Naive thymus-derived CD4-positive, alpha-beta T cell (primary cell): ENCODE data around the gene MYO10. TPM values are rescaled to one million over a fixed set of nuclear protein-coding genes. Genes with fewer than 3 reads are reported as not detected.

Experiments
- ATAC-seq: fragments of 150-1000 bp; cut with Tn5 transposase; 2 replicates; pipeline ENCODE4 v1.10.0; 2021; ENCODE audit warnings: mild to moderate bottlenecking, moderate library complexity
- CTCF ChIA-PET: fragments of 350-600 bp; sonication (Branson Sonifier 250); formaldehyde crosslinking; loops from one replicate; lab custom pipeline; 2021; ENCODE audit warnings: antibody characterized with exemption; lab: Charles Lee
- POLR2A ChIA-PET: fragments of 350-600 bp; sonication (Branson Sonifier 250); formaldehyde crosslinking; loops from one replicate; lab custom pipeline; 2021; ENCODE audit warnings: antibody characterized with exemption, inconsistent platforms; lab: Charles Lee
- DNase-seq, 9 donors: peaks; one replicate each; pipeline versions ENCODE4 v3.0.0 to v3.0.0-alpha.2; 2020 to 2022; ENCODE audit warnings: mixed read lengths in 1 of 9
- H3K27ac ChIP-seq: one replicate; pipeline ENCODE4 v1.7.0; 2013; ENCODE audit warnings: mild to moderate bottlenecking, low read depth, low read length, moderate library complexity
- H3K27me3 ChIP-seq, 2 donors: one replicate each; pipeline ENCODE4 v1.7.0; 2013; ENCODE audit warnings: low read length in 2 of 2, mild to moderate bottlenecking in 2 of 2, moderate library complexity in 2 of 2; ENCODE audit not compliant: control insufficient read depth in 2 of 2, insufficient read depth in 2 of 2
- H3K36me3 ChIP-seq, 3 experiments: 1 replicate in 2 of 3; 2 replicates in 1 of 3; pipeline ENCODE4 v1.7.0; 2013; ENCODE audit warnings: low read length in 3 of 3, mild to moderate bottlenecking in 3 of 3, moderate library complexity in 1 of 3; ENCODE audit not compliant: insufficient read depth in 3 of 3, control insufficient read depth in 2 of 3
- H3K4me1 ChIP-seq, 2 donors: one replicate each; pipeline ENCODE4 v1.7.0; 2013; ENCODE audit warnings: low read length in 2 of 2, mild to moderate bottlenecking in 2 of 2, moderate library complexity in 1 of 2; ENCODE audit not compliant: control insufficient read depth in 2 of 2, insufficient read depth in 2 of 2
- H3K4me3 ChIP-seq: 2 replicates; pipeline ENCODE4 v1.7.0; 2013; ENCODE audit warnings: mild to moderate bottlenecking, low read length
- H3K9me3 ChIP-seq, 3 experiments: 1 replicate in 2 of 3; 2 replicates in 1 of 3; pipeline ENCODE4 v1.7.0; 2013; ENCODE audit warnings: low read length in 3 of 3; ENCODE audit not compliant: control insufficient read depth in 2 of 3
- H3K27ac Mint-ChIP-seq, 9 donors: one replicate each; pipeline ENCODE4 v1.8.0; 2020 to 2022; ENCODE audit warnings: mixed read lengths in 9 of 9, mild to moderate bottlenecking in 8 of 9, moderate library complexity in 5 of 9, inconsistent platforms in 2 of 9
- H3K27me3 Mint-ChIP-seq, 5 donors: one replicate each; pipeline ENCODE4 v1.8.0; 2021 to 2022; ENCODE audit warnings: mixed read lengths in 5 of 5, mild to moderate bottlenecking in 1 of 5
- H3K36me3 Mint-ChIP-seq, 5 donors: one replicate each; pipeline ENCODE4 v1.8.0; 2020 to 2022; ENCODE audit warnings: mixed read lengths in 5 of 5, mild to moderate bottlenecking in 3 of 5, inconsistent platforms in 1 of 5
- H3K4me1 Mint-ChIP-seq, 7 donors: one replicate each; pipeline ENCODE4 v1.8.0; 2020 to 2022; ENCODE audit warnings: mixed read lengths in 7 of 7, mild to moderate bottlenecking in 3 of 7, inconsistent platforms in 1 of 7
- H3K4me3 Mint-ChIP-seq, 10 donors: one replicate each; pipeline ENCODE4 v1.8.0; 2020 to 2022; ENCODE audit warnings: mild to moderate bottlenecking in 10 of 10, mixed read lengths in 10 of 10, moderate library complexity in 6 of 10, inconsistent platforms in 2 of 10
- H3K9me3 Mint-ChIP-seq, 11 donors: one replicate each; pipeline ENCODE4 v1.8.0; 2020 to 2022; ENCODE audit warnings: mixed read lengths in 11 of 11, mild to moderate bottlenecking in 4 of 11, inconsistent platforms in 1 of 11, moderate library complexity in 1 of 11
- intact Hi-C, 2 donors: fragments of 100-400 bp; cut with micrococcal nuclease; formaldehyde crosslinking; loops; one replicate each; pipeline ENCODE4 v1.15.1; 2023
- polyA plus RNA-seq, 2 donors: library from polyadenylated mRNA; unstranded; fragments of 300-500 nt; fragmentation: Illumina TruSeq; gene quantifications; one replicate each; pipeline ENCODE4 v1.2.3, GENCODE V29; 2021
- total RNA-seq, 6 experiments: library from RNA in 5 of 6; stranded (reverse) in 5 of 6; gene quantifications; 1 replicate in 5 of 6; 2 replicates in 1 of 6; pipeline ENCODE4 v1.2.3 and lab custom pipeline; 2021 to 2026

The MYO10 gene
- total and polyA plus RNA-seq, 7 experiments from 2014 or later = 0.02 to 1.0 TPM; not detected in 5

DNA sequence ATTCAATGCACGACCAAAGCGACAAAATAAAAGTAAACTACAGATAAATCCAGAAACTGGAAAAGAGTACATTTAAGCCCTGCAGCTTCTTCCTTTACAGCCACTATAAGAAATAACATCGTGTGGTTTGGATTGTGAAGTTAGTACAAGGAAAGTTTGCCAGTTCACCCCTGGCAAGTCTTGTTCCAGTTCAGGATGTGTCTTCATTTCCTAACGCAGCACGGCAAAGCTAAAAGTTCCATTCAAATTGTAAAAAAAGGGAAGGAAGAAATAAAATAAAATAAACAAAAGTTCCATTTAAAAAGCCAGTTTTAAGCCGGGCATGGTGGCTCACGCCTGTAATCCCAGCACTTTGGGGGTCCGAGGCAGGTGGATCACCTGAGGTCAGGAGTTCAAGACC is 236.0 kb downstream of the MYO10 start:
- no peak overlapping the region for H3K4me3 Mint-ChIP-seq
- H3K27me3 ChIP-seq = no peaks in the 10 kb centered on the region
- DNase-seq (no peak), ATAC-seq (no peak)
- no peaks in the 10 kb centered on the region for H3K4me1 ChIP-seq
- ChIA-PET CTCF (no interaction called here), POLR2A (no interaction called here)
- H3K9me3 Mint-ChIP-seq = peaks cover 0 to 3% (median 0%) of the 10 kb centered on the region in 11 donors
- H3K4me3 ChIP-seq = no peak overlapping the region
- intact Hi-C loops = no loop called here
- peaks cover 0 to 6% (median 0%) of the 10 kb centered on the region in 7 donors for H3K4me1 Mint-ChIP-seq
- H3K27ac Mint-ChIP-seq = no peak overlapping the region
- H3K27me3 Mint-ChIP-seq = peaks cover 0 to 18% (median 4%) of the 10 kb centered on the region in 5 donors
- H3K27ac ChIP-seq = no peak overlapping the region
- no peaks in the 10 kb centered on the region for H3K36me3 ChIP-seq
- peaks cover 0 to 4% (median 0%) of the 10 kb centered on the region in 5 donors for H3K36me3 Mint-ChIP-seq
- H3K9me3 ChIP-seq = no peaks in the 10 kb centered on the region

DNA sequence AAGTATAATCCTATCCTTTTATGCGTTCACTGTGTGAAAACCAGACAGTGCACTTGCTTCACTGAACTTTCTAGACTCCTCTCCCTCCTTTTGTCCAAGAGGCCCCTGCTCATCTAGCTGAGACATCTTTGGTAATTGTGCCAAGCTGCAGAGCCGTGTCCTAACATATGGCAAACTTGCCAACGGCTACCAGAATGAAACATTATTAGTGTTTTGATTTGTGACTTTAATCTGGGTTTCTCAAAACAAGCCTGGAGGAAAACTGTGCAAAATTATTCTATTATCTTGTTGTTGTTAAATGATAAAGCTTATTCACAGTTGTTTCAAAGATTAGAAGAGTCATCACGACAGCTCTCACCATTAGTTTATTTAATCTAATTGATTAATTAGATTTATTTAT is 240.3 kb downstream of the MYO10 start:
- Histone ChIP-seq H3K27me3 (no peaks in the 10 kb centered on the region), H3K4me1 (no peaks in the 10 kb centered on the region), H3K27ac (no peak overlapping the region), H3K4me3 (no peak overlapping the region), H3K36me3 (no peaks in the 10 kb centered on the region), H3K9me3 (no peaks in the 10 kb centered on the region)
- ATAC-seq = no peak
- Mint-ChIP-seq H3K36me3 (peaks cover 0 to 4% (median 0%) of the 10 kb centered on the region in 5 donors), H3K27ac (no peak overlapping the region), H3K27me3 (peaks cover 0 to 18% (median 4%) of the 10 kb centered on the region in 5 donors), H3K4me1 (peaks cover 0 to 3% (median 0%) of the 10 kb centered on the region in 7 donors), H3K4me3 (no peak overlapping the region), H3K9me3 (peaks cover 0 to 2% (median 0%) of the 10 kb centered on the region in 11 donors)
- no peak for DNase-seq
- ChIA-PET CTCF (no interaction called here), POLR2A (no interaction called here)
- intact Hi-C loops = no loop called here

DNA sequence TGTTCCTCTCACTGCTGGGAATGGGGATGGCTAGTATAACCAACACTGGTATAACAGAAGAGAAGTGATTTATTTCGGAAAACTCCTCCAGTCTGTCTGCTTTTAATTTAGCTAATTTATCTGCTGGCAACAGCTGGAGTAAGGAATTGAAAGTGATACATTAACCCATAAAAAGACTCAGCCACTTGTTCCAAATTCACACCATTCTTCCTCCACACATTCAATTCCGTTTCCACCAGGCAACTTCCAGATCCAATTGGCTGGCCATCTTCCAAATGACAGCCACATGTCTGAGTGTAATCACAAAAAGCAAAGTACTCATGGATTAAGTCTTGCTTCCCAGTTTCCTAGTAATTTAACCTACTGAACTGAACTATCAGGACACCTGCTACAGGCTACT is 242.2 kb downstream of the MYO10 start:
- H3K4me1 Mint-ChIP-seq = peaks cover 0 to 4% (median 0%) of the 10 kb centered on the region in 7 donors
- Histone ChIP-seq H3K4me3 (no peak overlapping the region), H3K9me3 (no peaks in the 10 kb centered on the region), H3K27ac (no peak overlapping the region), H3K27me3 (no peaks in the 10 kb centered on the region), H3K4me1 (no peaks in the 10 kb centered on the region), H3K36me3 (no peaks in the 10 kb centered on the region)
- intact Hi-C loops = no loop called here
- ATAC-seq (no peak), DNase-seq (no peak)
- no peak overlapping the region for H3K4me3 Mint-ChIP-seq
- peaks cover 0 to 4% (median 0%) of the 10 kb centered on the region in 5 donors for H3K36me3 Mint-ChIP-seq
- CTCF ChIA-PET = no interaction called here
- peaks cover 0 to 2% (median 0%) of the 10 kb centered on the region in 11 donors for H3K9me3 Mint-ChIP-seq
- peaks cover 0 to 13% (median 2%) of the 10 kb centered on the region in 5 donors for H3K27me3 Mint-ChIP-seq
- POLR2A ChIA-PET = no interaction called here
- H3K27ac Mint-ChIP-seq = peak overlapping the region in 2 of 9 donors; percentile 4 to 59

DNA sequence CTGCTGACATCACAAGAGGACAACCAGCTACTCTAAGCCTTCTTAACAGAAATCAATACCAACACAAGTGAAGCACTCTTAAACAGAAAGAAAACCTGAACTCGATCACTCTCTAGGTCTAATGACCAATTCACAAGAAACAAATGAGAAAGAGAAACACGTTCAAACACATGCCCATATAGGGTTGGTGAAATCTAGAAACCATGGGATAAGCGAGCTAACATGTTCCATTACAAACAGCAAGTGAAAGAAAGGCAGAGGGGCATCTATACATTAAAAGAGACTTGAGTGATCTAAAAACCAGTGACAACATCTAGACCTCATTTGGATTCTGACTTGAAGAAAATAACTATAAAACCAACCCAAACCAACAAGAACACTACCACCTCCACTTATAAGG is 244.4 kb downstream of the MYO10 start:
- peaks cover 0 to 3% (median 0%) of the 10 kb centered on the region in 5 donors for H3K36me3 Mint-ChIP-seq
- H3K4me3 Mint-ChIP-seq = no peak overlapping the region
- intact Hi-C loops = no loop called here
- H3K27ac Mint-ChIP-seq = no peak overlapping the region
- no peak for ATAC-seq
- H3K4me3 ChIP-seq = no peak overlapping the region
- no peaks in the 10 kb centered on the region for H3K9me3 ChIP-seq
- no peaks in the 10 kb centered on the region for H3K27me3 ChIP-seq
- no peak for DNase-seq
- H3K36me3 ChIP-seq = no peaks in the 10 kb centered on the region
- H3K27ac ChIP-seq = no peak overlapping the region
- H3K9me3 Mint-ChIP-seq = no peaks in the 10 kb centered on the region
- POLR2A ChIA-PET = no interaction called here
- peaks cover 0 to 4% (median 0%) of the 10 kb centered on the region in 7 donors for H3K4me1 Mint-ChIP-seq
- CTCF ChIA-PET = no interaction called here
- H3K27me3 Mint-ChIP-seq = peaks cover 0 to 5% (median 0%) of the 10 kb centered on the region in 5 donors
- no peaks in the 10 kb centered on the region for H3K4me1 ChIP-seq

DNA sequence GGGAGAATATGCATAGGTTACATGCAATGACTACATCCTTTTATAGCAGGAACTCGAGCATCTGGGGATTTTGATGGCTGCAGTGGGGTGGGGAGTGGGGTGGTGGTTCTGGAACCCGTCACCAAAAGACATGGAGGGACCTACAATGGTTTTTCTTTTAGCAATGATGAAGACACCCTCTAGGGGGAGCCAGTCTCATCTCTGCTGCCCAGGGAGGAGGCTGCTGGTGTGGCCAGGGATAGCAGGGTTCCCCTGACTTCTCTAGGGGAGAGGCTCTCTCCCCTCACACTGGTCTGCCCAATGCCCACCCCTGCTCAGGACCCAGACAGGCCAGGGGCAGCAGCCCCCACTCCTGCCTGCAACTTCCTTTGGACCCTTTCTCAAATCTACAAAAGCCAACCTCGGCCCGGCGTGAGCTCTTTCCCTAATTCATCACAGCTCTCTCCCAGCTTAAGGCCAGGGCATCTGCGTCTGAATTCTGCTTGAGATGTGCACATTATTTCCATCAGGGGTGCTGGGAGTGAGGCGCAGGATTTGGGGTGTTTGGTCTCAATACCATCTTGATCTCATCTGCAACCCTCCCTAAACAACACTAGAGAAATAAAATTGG is 245.7 kb downstream of the MYO10 start:
- H3K27me3 Mint-ChIP-seq = peaks cover 0 to 5% (median 3%) of the 10 kb centered on the region in 5 donors
- Histone ChIP-seq H3K27me3 (no peaks in the 10 kb centered on the region), H3K27ac (no peak overlapping the region), H3K4me3 (no peak overlapping the region), H3K9me3 (no peaks in the 10 kb centered on the region), H3K4me1 (no peaks in the 10 kb centered on the region), H3K36me3 (no peaks in the 10 kb centered on the region)
- H3K9me3 Mint-ChIP-seq = no peaks in the 10 kb centered on the region
- no peak overlapping the region for H3K4me3 Mint-ChIP-seq
- H3K36me3 Mint-ChIP-seq = peaks cover 0 to 3% (median 0%) of the 10 kb centered on the region in 5 donors
- H3K4me1 Mint-ChIP-seq = peaks cover 0 to 4% (median 0%) of the 10 kb centered on the region in 7 donors
- POLR2A ChIA-PET = no interaction called here
- ATAC-seq (peak; percentile 32), DNase-seq (no peak)
- CTCF ChIA-PET = no interaction called here
- intact Hi-C loops = no loop called here
- no peak overlapping the region for H3K27ac Mint-ChIP-seq

DNA sequence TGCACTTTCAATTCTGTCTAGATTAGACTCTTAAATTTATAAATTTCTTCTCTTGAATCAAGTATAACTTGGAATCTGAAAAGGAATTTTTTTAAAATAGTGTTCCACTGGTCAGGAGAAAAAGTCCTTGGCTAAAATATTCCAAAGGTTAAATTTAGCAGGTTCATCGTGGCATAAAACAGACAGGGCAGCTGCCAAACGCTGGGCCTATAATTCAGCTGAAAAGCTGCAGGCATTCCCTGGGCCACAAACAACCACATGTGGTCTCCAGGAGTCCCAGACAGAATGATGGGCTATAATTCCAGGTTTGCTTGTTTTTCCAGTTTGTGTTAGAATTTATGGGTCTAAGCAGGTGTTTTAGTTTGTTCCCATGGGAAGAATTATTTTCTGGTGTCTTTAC is 248.2 kb downstream of the MYO10 start:
- Histone ChIP-seq H3K4me3 (no peak overlapping the region), H3K36me3 (no peaks in the 10 kb centered on the region), H3K27ac (no peak overlapping the region), H3K27me3 (no peaks in the 10 kb centered on the region), H3K4me1 (no peaks in the 10 kb centered on the region), H3K9me3 (no peaks in the 10 kb centered on the region)
- peaks cover 0 to 4% (median 0%) of the 10 kb centered on the region in 7 donors for H3K4me1 Mint-ChIP-seq
- no peak overlapping the region for H3K4me3 Mint-ChIP-seq
- intact Hi-C loops = no loop called here
- ATAC-seq = no peak
- CTCF ChIA-PET = no interaction called here
- no peak overlapping the region for H3K27ac Mint-ChIP-seq
- POLR2A ChIA-PET = no interaction called here
- peaks cover 0 to 3% (median 0%) of the 10 kb centered on the region in 5 donors for H3K36me3 Mint-ChIP-seq
- peaks cover 0 to 7% (median 5%) of the 10 kb centered on the region in 5 donors for H3K27me3 Mint-ChIP-seq
- no peak for DNase-seq
- no peaks in the 10 kb centered on the region for H3K9me3 Mint-ChIP-seq

GRCh38 chr5:16685069-16685468 is 251.0 kb downstream of the MYO10 start:
- CTCF ChIA-PET = interaction anchor here (0.7 kb wide), 1 partner anchor 40 kb away, joined by 3 read pairs; no protein-coding TSS in a partner anchor
- Mint-ChIP-seq H3K27ac (no peak overlapping the region), H3K36me3 (peaks cover 0 to 3% (median 0%) of the 10 kb centered on the region in 5 donors)

More at GRCh38 chr5:16685069-16685468, 251.0 kb downstream of the MYO10 start:
- Mint-ChIP-seq H3K9me3 (no peaks in the 10 kb centered on the region), H3K27me3 (peaks cover 0 to 9% (median 7%) of the 10 kb centered on the region in 5 donors), H3K4me1 (peaks cover 0 to 4% (median 0%) of the 10 kb centered on the region in 7 donors), H3K4me3 (no peak overlapping the region)
- H3K27ac ChIP-seq = no peak overlapping the region
- no peaks in the 10 kb centered on the region for H3K4me1 ChIP-seq
- intact Hi-C loops = no loop called here
- H3K36me3 ChIP-seq = no peaks in the 10 kb centered on the region
- H3K9me3 ChIP-seq = no peaks in the 10 kb centered on the region
- ATAC-seq (no peak), DNase-seq (no peak)
- no peak overlapping the region for H3K4me3 ChIP-seq
- H3K27me3 ChIP-seq = no peaks in the 10 kb centered on the region
- POLR2A ChIA-PET = no interaction called here
